GM18508 (cell line): Measurements from ENCODE around the gene CACNB2.
"Not testable (repeated sequence)": the region's sequence is repeated elsewhere in the genome, so short reads cannot be mapped to it uniquely, and the experiment has no call there.

ENCODE experiments used
- ATAC-seq: cut with Tn5 transposase; IDR thresholded peaks from one replicate; pipeline ENCODE4 v1.9.1; 2021; ENCODE audit warnings: moderate number of reproducible peaks; ENCODE audit not compliant: insufficient read depth, unreplicated experiment

Gene CACNB2

GRCh38 chr10:18195060-18195799 is 55.0 kb downstream of the CACNB2 start:
- ATAC-seq: no peak

GRCh38 chr10:18196806-18197550 is 56.8 kb downstream of the CACNB2 start:
- no peak for ATAC-seq

DNA sequence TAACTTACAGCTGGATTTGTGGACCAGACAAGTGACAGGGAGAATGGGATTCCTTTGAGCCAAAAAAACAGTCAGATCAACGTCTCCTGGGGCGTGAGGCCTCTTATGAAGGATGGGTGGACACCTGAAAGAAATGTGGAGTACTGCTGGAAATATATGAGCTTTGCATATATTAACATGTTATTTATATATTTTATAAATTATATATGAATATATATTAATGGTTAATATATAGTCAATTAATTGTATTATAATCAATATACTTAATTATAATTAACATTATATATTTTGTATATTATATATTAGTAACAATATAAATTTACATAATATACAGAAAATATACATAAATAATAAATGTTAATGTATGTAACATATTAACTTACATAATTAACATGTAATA is 57.5 kb downstream of the CACNB2 start:
- no peak for ATAC-seq

- no peak for ATAC-seq
Observed at GRCh38 chr10:18201877-18202276, 61.7 kb downstream of the CACNB2 start.

- no peak for ATAC-seq
Observed at GRCh38 chr10:18202680-18203460, 62.6 kb downstream of the CACNB2 start.

- ATAC-seq: no peak
Observed at GRCh38 chr10:18203471-18203870, 63.2 kb downstream of the CACNB2 start.

DNA sequence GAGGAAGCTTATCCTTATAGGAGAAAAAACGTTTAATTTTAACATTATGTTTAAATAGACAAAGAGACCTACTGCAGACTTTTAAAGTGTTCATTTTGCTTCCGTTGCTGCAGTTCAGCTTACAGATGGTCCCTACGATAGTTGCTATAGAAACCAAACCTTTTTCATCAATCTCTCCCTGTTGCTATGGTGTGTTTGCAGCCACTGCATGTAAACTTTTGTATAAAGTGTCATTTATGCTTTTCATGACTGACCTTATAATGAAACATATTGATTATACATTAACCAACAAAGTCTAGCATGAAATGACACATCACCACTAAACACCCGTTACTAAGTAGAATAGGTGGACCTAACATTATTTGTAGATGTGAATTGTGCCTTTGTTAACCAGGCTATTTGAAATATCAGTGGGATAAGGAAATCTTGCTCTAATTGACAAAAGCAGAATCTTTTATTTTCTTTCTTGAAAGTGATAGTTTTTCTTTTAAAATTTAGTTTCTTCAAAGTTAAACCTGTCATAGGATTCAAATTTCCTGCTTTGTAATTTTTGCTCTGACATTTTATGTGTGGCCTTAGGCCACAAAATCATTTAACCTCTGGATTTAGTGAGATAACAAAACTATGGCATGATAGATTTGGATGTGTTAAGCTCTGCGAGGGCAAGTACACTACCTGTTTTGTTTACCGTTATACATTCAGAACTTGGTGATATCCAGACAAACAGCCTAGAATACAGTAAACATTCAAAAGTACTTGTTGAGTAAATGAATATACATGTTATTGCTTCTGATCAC is 64.0 kb downstream of the CACNB2 start:
- ATAC-seq: no peak

DNA sequence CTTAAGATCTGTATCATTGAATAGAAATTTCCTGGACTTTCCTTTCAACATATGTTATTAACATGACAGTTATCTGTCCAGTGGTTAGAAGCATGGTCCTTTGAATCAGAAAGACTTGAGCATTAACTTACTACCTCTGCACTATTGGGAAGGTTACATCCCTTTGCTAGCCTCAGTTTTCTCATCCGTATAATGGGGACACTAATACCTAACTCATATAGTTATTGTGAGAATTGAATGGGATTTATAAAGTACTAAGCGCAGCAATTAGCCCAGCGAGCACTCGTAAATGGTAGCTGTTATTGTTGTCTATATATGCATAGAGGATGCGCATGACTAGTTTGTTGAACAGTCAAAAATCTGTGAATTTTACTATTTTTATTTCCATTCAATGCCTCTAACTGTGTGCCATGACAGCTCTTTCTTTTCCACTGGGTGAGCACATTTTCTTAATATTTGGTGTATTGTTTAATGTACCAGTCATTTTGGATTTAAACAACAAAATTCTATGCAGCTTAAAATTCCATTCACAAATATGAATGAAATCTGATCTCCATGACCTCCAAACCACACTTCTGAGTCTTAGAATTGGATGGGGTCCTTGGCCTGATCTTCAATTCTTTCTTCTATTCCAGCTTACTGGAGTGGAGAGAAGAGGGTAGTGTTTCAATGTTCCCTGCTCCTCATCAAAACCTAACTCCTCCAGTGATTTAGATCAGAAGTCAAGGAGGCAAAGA is 65.0 kb downstream of the CACNB2 start:
- no peak for ATAC-seq

GRCh38 chr10:18208186-18208585 is 68.0 kb downstream of the CACNB2 start:
- ATAC-seq: not testable (repeated sequence)

DNA sequence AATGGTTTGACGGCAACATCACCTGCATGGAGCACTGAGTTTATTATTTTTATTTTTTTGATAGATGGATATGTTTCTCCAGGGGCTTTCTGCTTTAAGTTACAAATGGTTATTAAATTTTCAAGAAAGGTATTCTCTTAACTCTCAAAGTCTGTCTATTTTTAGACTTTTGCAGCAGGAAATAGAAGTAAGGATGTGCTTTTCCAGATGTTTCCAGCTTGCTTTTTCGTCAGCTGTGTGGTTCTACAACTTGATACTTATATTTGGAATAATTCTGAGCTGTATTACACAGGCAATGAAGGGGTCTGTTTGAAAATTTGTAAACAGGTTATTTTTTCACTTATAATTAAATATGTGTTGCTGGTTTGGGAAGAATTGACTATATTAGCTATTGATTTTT is 69.0 kb downstream of the CACNB2 start:
- ATAC-seq: no peak

- no peak for ATAC-seq
Observed at GRCh38 chr10:18210711-18211110, 70.5 kb downstream of the CACNB2 start.

DNA sequence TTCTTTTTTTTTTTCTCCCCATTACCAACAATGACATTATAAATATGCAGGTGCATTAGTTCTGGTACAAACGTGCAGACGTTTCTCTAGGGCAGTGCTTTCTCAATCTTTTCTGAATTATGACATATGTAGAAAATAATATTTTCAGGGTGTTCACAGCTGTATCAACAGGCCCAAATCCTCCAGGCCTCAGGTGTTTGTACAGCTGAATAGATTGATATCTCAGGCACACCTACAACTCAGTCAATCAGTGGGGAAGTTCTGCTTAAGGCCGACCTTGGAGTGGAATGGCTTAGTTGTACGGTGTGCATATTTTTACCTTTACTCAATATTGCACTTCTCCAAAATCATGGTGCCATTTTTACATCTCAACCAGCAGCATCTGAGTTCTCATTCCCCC is 71.6 kb downstream of the CACNB2 start:
- no peak for ATAC-seq

- no peak for ATAC-seq
Observed at GRCh38 chr10:18213271-18213670, 73.0 kb downstream of the CACNB2 start.

DNA sequence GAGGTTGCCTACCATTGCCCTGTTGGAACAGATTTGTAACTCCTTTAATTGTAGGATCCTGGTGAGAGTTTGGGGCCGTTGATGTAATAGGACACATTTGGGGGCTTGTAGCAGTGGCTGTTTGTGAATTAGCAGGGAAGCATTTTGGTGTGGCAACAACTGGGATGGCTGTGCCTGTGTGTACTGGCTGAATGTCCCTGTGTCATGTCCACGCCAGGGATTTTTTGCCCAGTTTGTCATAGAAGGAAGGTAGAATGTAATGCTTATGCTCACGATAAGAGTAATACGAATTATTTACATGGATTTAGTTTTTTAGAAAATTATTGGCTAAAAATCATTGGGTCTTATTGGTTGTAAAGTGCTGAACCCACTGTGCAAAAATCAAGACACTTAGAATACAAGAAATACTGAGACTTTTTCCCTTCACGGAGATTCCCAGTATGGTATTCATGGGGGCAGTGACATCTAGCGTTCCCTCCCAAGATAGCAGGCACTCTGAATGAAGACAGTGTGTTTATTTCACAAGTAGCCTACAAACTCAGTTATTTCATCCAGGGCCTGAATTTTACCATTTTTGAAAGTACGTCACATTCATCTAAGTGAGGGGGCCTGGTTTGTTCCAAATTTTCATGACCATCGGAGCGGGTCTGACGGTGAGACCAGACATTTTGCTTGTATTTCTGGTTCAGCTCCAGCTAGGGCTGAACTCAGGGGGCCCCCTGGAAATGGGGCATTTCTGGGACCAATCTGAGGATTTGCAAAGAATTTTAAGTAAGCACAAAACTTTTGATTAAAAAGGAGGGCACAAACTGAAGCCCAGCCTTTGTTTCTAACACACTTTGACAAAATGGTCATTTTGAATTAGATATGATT is 74.7 kb downstream of the CACNB2 start:
- peak; percentile 73 for ATAC-seq

GRCh38 chr10:18216482-18216881 is 76.3 kb downstream of the CACNB2 start:
- no peak for ATAC-seq

DNA sequence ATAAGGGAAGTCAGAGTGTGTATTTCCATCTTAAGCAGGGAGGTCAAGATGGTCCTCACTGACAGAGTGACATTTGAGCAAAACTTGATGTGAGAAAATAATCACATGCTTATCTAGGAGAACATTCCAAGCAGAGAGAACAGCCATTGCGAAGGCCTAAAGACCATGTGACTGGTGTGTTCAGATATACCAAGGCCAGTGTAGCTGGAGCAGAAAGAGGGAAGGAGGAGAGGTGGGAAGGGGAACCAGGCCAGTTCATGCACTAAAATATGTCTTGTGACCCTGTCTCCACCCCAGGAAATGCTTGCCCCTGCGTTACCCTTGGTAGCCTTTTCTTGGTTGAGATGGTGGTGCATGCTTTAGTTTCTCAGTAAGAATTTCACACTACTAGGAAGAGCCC is 77.4 kb downstream of the CACNB2 start:
- ATAC-seq: no peak

GRCh38 chr10:18219146-18219545 is 78.9 kb downstream of the CACNB2 start:
- ATAC-seq: no peak

- ATAC-seq: no peak
Observed at GRCh38 chr10:18221123-18221522, 80.9 kb downstream of the CACNB2 start.

- ATAC-seq: no peak
Observed at GRCh38 chr10:18221882-18222281, 81.7 kb downstream of the CACNB2 start.
